ENCODE measurements around the gene FRMPD3. TPM values are rescaled to one million over a fixed set of nuclear protein-coding genes. Genes with fewer than 3 reads are reported as not detected.

FRMPD3 gene
- total RNA-seq, 2 donors from 2014 or later, result not detected

Other genes starting within 250 kb of the FRMPD3 start
- gene NUP62CL, start 243.2 kb upstream of the FRMPD3 start, total RNA-seq, result 1 to 10 TPM; 2.2 to 5.5 TPM
- gene DNAAF6, start 243.0 kb upstream of the FRMPD3 start, total RNA-seq, result not detected
- gene PRPS1, start 178.9 kb downstream of the FRMPD3 start, total RNA-seq, result 100 to 1,000 TPM in 1 of 2 donors, 10 to 100 TPM in 1; 58.6 to 107 TPM